Neural progenitor cell (in vitro differentiated cells): ENCODE measurements around the gene SUSD3.

Source experiments
- EZH2 ChIP-seq: fragments of 200-600 bp; sonication (generic); IDR thresholded peaks from 2 replicates; pipeline ENCODE4 v1.6.1; 2017; ENCODE audit warnings: antibody characterized with exemption, mild to moderate bottlenecking, moderate library complexity
- TF ChIP-seq, protein P1 (sequence below): fragments of 200-600 bp; sonication (generic); IDR thresholded peaks from 2 replicates; pipeline ENCODE4 v1.5.1; 2017; ENCODE audit warnings: antibody characterized with exemption, mild to moderate bottlenecking

DNA sequence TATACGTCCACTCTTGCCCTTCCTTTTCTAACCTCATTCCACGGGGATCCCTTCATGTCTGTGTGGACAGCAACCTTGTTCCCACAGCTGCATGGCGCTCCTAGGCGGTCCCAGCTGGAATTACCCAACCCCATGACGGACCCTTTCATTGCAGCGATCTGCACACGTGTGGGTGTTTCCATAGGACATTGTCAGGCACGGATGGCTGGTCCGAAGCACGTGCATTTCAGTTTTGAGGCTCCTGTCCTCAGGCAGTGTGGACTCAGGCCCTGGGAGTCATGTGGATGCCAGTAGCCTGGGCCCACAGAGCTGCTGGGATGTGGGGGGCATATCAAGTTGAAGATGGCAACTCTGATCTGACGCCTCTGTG, 52.5 kb downstream of the SUSD3 start:
- TF ChIP-seq, protein P1, sequence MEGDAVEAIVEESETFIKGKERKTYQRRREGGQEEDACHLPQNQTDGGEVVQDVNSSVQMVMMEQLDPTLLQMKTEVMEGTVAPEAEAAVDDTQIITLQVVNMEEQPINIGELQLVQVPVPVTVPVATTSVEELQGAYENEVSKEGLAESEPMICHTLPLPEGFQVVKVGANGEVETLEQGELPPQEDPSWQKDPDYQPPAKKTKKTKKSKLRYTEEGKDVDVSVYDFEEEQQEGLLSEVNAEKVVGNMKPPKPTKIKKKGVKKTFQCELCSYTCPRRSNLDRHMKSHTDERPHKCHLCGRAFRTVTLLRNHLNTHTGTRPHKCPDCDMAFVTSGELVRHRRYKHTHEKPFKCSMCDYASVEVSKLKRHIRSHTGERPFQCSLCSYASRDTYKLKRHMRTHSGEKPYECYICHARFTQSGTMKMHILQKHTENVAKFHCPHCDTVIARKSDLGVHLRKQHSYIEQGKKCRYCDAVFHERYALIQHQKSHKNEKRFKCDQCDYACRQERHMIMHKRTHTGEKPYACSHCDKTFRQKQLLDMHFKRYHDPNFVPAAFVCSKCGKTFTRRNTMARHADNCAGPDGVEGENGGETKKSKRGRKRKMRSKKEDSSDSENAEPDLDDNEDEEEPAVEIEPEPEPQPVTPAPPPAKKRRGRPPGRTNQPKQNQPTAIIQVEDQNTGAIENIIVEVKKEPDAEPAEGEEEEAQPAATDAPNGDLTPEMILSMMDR: no peak
- TF ChIP-seq EZH2: no peak
